BE2C (cell line): ENCODE data around the gene FCER1A. TPM values are rescaled to one million over a fixed set of nuclear protein-coding genes. Genes with fewer than 3 reads are reported as not detected.

Source experiments
- DNase-seq: peaks from one replicate; pipeline ENCODE4 v3.0.0-alpha.2; 2020
- H3K27me3 ChIP-seq: fragments of 250-450 bp; sonication (Bioruptor Pico); 2 replicates; pipeline ENCODE4 v1.5.1; 2020; ENCODE audit warnings: mild to moderate bottlenecking
- H3K36me3 ChIP-seq: fragments of 250-450 bp; sonication (Bioruptor Pico); 2 replicates; pipeline ENCODE4 v1.5.1; 2020; ENCODE audit warnings: mild to moderate bottlenecking
- H3K4me1 ChIP-seq: fragments of 250-450 bp; sonication (Bioruptor Pico); 2 replicates; pipeline ENCODE4 v1.5.1; 2020
- H3K4me3 ChIP-seq: 2 replicates; pipeline ENCODE4 v1.5.1; 2011; ENCODE audit warnings: low read depth, low read length
- H3K9me3 ChIP-seq: fragments of 250-450 bp; sonication (Bioruptor Pico); 2 replicates; pipeline ENCODE4 v1.5.1; 2020
- polyA plus RNA-seq: library from polyadenylated mRNA; unstranded; fragments of >200 nt; gene quantifications from one replicate; pipeline ENCODE4 v1.2.1, GENCODE V29; 2012; ENCODE audit warnings: low read depth, missing spikeins; ENCODE audit not compliant: insufficient read length, insufficient read depth
- TF ChIP-seq, protein P1 (sequence below): IDR thresholded peaks from 2 replicates; pipeline ENCODE4 v1.5.1; 2012; ENCODE audit warnings: mild to moderate bottlenecking, low read depth, low read length

The FCER1A gene
- not detected for polyA plus RNA-seq

DNA sequence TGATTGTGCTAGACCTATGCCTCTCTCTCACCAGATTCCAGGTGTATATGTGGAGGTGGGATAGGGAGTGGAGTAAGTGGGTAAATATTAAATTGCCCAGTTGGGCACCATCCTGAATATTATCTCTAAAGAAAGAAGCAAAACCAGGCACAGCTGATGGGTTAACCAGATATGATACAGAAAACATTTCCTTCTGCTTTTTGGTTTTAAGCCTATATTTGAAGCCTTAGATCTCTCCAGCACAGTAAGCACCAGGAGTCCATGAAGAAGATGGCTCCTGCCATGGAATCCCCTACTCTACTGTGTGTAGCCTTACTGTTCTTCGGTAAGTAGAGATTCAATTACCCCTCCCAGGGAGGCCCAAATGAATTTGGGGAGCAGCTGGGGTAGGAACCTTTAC lies at the start of gene FCER1A:
Gene FCER1A (plus strand): TSS at position 242 of the 400 bp plus-strand sequence. CDS start 29 bp downstream, at position 271.
- Histone ChIP-seq H3K9me3 (no peaks in the 10 kb centered on the region), H3K4me1 (no peaks in the 10 kb centered on the region), H3K4me3 (no peak within 1 kb of the TSS), H3K27me3 (no peaks in the 10 kb centered on the region), H3K36me3 (no peaks in the 10 kb centered on the region)
- no peak for DNase-seq
- TF ChIP-seq, protein P1, sequence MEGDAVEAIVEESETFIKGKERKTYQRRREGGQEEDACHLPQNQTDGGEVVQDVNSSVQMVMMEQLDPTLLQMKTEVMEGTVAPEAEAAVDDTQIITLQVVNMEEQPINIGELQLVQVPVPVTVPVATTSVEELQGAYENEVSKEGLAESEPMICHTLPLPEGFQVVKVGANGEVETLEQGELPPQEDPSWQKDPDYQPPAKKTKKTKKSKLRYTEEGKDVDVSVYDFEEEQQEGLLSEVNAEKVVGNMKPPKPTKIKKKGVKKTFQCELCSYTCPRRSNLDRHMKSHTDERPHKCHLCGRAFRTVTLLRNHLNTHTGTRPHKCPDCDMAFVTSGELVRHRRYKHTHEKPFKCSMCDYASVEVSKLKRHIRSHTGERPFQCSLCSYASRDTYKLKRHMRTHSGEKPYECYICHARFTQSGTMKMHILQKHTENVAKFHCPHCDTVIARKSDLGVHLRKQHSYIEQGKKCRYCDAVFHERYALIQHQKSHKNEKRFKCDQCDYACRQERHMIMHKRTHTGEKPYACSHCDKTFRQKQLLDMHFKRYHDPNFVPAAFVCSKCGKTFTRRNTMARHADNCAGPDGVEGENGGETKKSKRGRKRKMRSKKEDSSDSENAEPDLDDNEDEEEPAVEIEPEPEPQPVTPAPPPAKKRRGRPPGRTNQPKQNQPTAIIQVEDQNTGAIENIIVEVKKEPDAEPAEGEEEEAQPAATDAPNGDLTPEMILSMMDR, result no peak

DNA sequence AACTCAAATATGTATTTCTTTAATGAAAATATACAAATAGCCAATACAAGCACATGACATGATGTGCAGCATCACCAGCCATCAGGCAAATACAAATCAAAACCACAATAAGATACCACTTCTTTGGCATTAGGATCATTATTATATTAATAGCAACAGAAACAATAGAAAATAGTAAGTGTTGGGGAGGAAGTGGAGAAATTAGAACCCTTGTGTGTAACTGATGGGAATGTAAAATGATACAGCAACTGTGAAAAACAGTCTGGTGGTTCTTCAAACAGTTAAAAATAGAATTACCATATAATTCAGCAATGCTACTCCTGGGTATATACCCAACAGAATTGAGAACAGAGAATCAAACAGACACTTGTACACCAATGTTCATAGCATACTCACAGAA lies 40.8 kb upstream of the FCER1A start:
- Histone ChIP-seq H3K27me3 (no peaks in the 10 kb centered on the region), H3K4me3 (no peak overlapping the region), H3K4me1 (no peaks in the 10 kb centered on the region), H3K36me3 (no peaks in the 10 kb centered on the region), H3K9me3 (no peaks in the 10 kb centered on the region)
- TF ChIP-seq, protein P1, result no peak
- no peak for DNase-seq

DNA sequence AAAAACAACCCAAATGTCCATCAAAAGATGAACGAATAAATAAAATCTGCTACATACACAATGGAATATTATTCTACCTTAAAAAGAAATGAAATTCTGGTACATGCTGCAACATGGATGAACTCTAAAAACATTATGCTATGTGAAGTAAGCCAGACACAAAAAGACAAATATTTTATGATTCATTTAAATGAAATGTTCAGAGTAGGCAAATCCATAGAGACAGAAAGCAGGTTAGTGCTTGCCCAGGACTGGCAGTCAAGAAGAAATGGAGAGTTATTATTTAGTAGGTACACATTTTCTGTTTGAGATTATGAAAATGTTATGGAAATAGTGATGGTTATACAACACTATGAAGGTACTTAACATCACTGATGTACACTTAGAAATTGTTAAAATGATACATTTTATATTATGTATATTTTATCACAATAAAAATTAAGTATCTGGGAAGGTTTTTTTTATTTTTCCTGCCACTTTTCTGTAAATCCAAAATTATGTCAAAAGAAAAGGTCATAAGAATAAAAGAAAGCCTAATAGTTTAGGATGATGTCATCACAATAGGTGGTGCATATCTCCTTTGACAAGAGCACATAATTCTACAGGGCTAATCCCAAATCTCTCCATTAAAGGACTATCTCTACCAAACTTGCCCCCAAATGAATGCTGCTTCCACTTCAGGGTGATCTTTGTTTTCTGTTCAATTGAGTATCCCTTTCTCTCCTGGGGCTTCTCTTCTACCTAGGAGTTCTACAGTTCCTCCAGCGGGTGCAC lies 40.2 kb upstream of the FCER1A start:
- Histone ChIP-seq H3K4me3 (no peak overlapping the region), H3K4me1 (no peaks in the 10 kb centered on the region), H3K36me3 (no peaks in the 10 kb centered on the region), H3K9me3 (no peaks in the 10 kb centered on the region), H3K27me3 (no peaks in the 10 kb centered on the region)
- TF ChIP-seq, protein P1, result no peak
- no peak for DNase-seq

DNA sequence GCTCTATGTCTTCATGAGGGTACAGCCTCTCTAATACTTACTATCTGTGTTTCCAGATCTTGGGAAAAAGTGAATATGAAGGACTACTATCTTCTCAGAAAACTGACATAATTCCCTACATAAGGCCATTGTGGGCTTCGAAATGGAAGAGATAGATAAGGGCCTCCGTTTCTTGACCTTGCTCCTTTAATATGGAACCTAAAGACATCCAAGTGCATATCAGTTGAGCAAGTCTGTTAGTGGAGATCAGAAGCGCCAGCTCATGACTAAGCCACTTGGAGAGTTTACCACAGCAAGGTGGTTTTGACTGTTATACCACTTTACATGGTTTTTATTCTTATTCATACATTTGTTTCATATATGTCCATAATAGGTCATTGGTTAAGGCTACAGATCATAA lies 35.3 kb upstream of the FCER1A start:
- H3K4me3 ChIP-seq, result no peak overlapping the region
- no peaks in the 10 kb centered on the region for H3K9me3 ChIP-seq
- H3K36me3 ChIP-seq, result no peaks in the 10 kb centered on the region
- TF ChIP-seq, protein P1, result no peak
- no peak for DNase-seq
- no peaks in the 10 kb centered on the region for H3K4me1 ChIP-seq
- H3K27me3 ChIP-seq, result no peaks in the 10 kb centered on the region

DNA sequence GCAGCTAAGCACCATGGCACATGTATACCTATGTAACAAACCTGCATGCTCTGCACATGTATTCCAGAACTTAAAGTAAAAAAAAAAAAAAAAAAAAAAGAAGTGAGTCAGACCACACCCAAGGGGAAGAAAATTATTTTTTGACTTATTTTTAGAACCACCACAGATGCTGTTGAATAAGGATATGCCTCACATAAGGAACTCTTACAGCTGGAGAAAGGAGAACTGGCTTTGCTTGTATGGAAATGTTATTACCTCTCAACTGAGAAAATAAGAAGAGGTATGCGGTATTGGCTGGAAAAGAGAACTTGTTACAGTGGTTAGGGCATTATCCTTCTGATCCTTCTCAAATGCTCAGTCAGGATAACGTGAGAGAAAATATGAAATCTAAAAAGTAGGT lies 27.5 kb upstream of the FCER1A start:
- no peaks in the 10 kb centered on the region for H3K4me1 ChIP-seq
- DNase-seq, result no peak
- TF ChIP-seq, protein P1, result no peak

DNA sequence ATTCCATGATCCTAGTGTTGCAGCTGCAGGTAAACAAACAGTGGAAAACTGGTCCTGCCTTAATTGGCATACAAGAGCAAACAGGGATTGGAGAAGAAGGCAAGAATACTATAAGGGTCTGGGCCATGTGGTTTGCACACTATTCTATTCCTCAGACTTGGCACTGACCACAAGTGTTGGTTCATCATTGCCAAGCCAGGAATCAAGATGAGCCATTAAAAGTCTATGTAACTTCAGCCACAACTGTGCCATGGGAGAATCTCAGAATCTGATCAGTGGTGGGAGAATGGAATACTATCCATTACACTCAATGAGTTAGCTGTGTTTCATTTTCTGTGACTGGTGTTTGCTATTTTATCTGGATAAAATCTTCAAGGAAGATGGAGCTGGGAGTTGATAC lies 26.2 kb upstream of the FCER1A start:
- H3K27me3 ChIP-seq, result no peaks in the 10 kb centered on the region

More for the DNA sequence above, 27.5 kb upstream of the FCER1A start:
- no peaks in the 10 kb centered on the region for H3K27me3 ChIP-seq
- no peaks in the 10 kb centered on the region for H3K9me3 ChIP-seq
- no peaks in the 10 kb centered on the region for H3K36me3 ChIP-seq
- H3K4me3 ChIP-seq, result no peak overlapping the region

More for the DNA sequence above, 26.2 kb upstream of the FCER1A start:
- Histone ChIP-seq H3K36me3 (no peaks in the 10 kb centered on the region), H3K4me3 (no peak overlapping the region), H3K4me1 (no peaks in the 10 kb centered on the region), H3K9me3 (no peaks in the 10 kb centered on the region)
- DNase-seq, result no peak
- TF ChIP-seq, protein P1, result no peak
